OCI-LY7 (cell line): Measurements from ENCODE around the gene PTPRU. TPM values are rescaled to one million over a fixed set of nuclear protein-coding genes. Genes with fewer than 3 reads are reported as not detected.
"Not testable (repeated sequence)": the region's sequence is repeated elsewhere in the genome, so short reads cannot be mapped to it uniquely, and the experiment has no call there.

Experiments
- BruUV-seq: library from RNA; stranded (reverse); fragments of 400-500 nt; replicated peaks from 2 replicates; lab custom pipeline; 2021; lab: Mats Ljungman, UMichigan
- CTCF ChIA-PET: fragments of 300-600 bp; sonication (Branson Sonifier 250); formaldehyde crosslinking; loops from one replicate; lab custom pipeline; 2022; ENCODE audit warnings: antibody characterized with exemption; ENCODE audit not compliant: unreplicated experiment; lab: Charles Lee
- POLR2A ChIA-PET: fragments of 300-600 bp; sonication (Branson Sonifier 250); formaldehyde crosslinking; loops from one replicate; lab custom pipeline; 2022; ENCODE audit warnings: antibody characterized with exemption; lab: Charles Lee
- DNase-seq: peaks from one replicate; pipeline ENCODE4 v3.0.0-alpha.2; 2015; ENCODE audit warnings: low spot score
- H2AFZ ChIP-seq: fragments of 200-600 bp; sonication (generic), shearing (Covaris generic); 2 replicates; pipeline ENCODE4 v1.6.1; 2014; ENCODE audit warnings: mild to moderate bottlenecking, antibody characterized with exemption, low read length, moderate library complexity
- H3K27ac ChIP-seq: fragments of 200-600 bp; sonication (generic); 2 replicates; pipeline ENCODE4 v1.5.1; 2014; ENCODE audit warnings: mixed run types, low read depth, mild to moderate bottlenecking, moderate library complexity, low read length, inconsistent platforms; ENCODE audit not compliant: poor library complexity, severe bottlenecking
- H3K36me3 ChIP-seq: fragments of 200-600 bp; sonication (generic); 2 replicates; pipeline ENCODE4 v1.6.1; 2014; ENCODE audit warnings: mild to moderate bottlenecking, antibody characterized with exemption, low read length, moderate library complexity, mixed read lengths; ENCODE audit not compliant: insufficient read depth
- H3K4me1 ChIP-seq: fragments of 200-600 bp; sonication (generic); 2 replicates; pipeline ENCODE4 v1.5.1; 2014; ENCODE audit warnings: mild to moderate bottlenecking, low read length; ENCODE audit not compliant: insufficient read depth, poor library complexity, severe bottlenecking
- H3K4me2 ChIP-seq: fragments of 200-600 bp; sonication (generic); 2 replicates; pipeline ENCODE4 v1.6.1; 2014; ENCODE audit warnings: mild to moderate bottlenecking, low read length
- H3K4me3 ChIP-seq: fragments of 200-600 bp; sonication (generic); 2 replicates; pipeline ENCODE4 v1.5.1; 2014; ENCODE audit warnings: mild to moderate bottlenecking, low read depth, low read length; ENCODE audit not compliant: poor library complexity, severe bottlenecking
- H3K79me2 ChIP-seq: fragments of 200-600 bp; sonication (generic); 2 replicates; pipeline ENCODE4 v1.6.1; 2016; ENCODE audit warnings: low read depth, mild to moderate bottlenecking, low read length, moderate library complexity, mixed read lengths; ENCODE audit not compliant: insufficient read depth
- H3K9me2 ChIP-seq: fragments of 200-600 bp; sonication (generic); 2 replicates; pipeline ENCODE4 v1.6.1; 2016; ENCODE audit warnings: mild to moderate bottlenecking, low read length, mixed read lengths; ENCODE audit not compliant: insufficient read depth
- H3K9me3 ChIP-seq: fragments of 200-600 bp; sonication (generic); 2 replicates; pipeline ENCODE4 v1.6.1; 2014; ENCODE audit warnings: mild to moderate bottlenecking, mixed run types, low read length, mixed read lengths
- H4K20me1 ChIP-seq: fragments of 200-600 bp; sonication (generic); 2 replicates; pipeline ENCODE4 v1.6.1; 2014; ENCODE audit warnings: mild to moderate bottlenecking, antibody characterized with exemption, low read length, moderate library complexity, mixed read lengths; ENCODE audit not compliant: insufficient read depth
- EZH2phosphoT487 ChIP-seq: fragments of 200-600 bp; sonication (generic); IDR thresholded peaks from 2 replicates; pipeline ENCODE4 v1.6.1; 2018; ENCODE audit warnings: low read depth, borderline replicate concordance, mild to moderate bottlenecking, mixed run types, antibody characterized with exemption, low read length, moderate library complexity, mixed read lengths
- intact Hi-C: fragments of 100-400 bp; cut with micrococcal nuclease; formaldehyde crosslinking; loops from one replicate; pipeline ENCODE4 v1.10.0; 2022; ENCODE audit not compliant: unreplicated experiment
- total RNA-seq, 2 experiments: library from RNA; depleted of rRNA in 1 of 2; stranded (reverse); fragments of >200 nt in 1 of 2; shearing (Covaris generic) in 1 of 2; gene quantifications; 2 replicates each; pipeline ENCODE4 v1.2.3, GENCODE V29; 2014 to 2022
- TF ChIP-seq, protein P1 (sequence below): fragments of 200-600 bp; sonication (generic); conservative IDR thresholded peaks from 2 replicates; pipeline ENCODE4 v1.5.1; 2014; ENCODE audit warnings: mild to moderate bottlenecking, antibody characterized with exemption, low read length, moderate library complexity, mixed read lengths

PTPRU gene
- total RNA-seq, 2 experiments from 2014 or later = 2.5 to 4.6 TPM

DNA sequence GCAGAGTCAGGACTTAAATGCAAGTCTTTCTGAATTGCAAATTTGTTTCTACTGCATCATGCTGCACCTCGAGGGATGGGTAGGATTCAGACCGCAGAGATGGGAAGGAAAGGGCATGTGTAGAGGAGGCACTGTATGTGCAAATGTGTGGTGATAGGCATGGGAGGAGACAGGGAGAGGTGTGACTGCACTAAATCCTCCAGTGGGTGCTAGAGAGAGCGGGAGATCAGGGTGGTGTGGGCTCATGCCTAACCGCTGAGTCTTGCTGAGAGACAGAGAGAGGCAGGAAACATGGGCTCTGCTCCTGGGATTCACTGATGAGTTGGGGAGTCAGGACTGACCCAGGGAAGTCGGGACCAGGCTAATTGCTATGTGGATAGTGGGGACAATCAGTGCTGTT lies 61.1 kb downstream of the PTPRU start:
- no peaks in the 10 kb centered on the region for H3K9me3 ChIP-seq
- H3K4me2 ChIP-seq = no peak overlapping the region
- ChIA-PET CTCF (no interaction called here), POLR2A (no interaction called here)
- no peaks in the 10 kb centered on the region for H3K9me2 ChIP-seq
- H3K4me1 ChIP-seq = no peaks in the 10 kb centered on the region
- H3K4me3 ChIP-seq = no peak overlapping the region
- H4K20me1 ChIP-seq = no peaks in the 10 kb centered on the region
- no peak overlapping the region for H3K27ac ChIP-seq
- TF ChIP-seq, protein P1, sequence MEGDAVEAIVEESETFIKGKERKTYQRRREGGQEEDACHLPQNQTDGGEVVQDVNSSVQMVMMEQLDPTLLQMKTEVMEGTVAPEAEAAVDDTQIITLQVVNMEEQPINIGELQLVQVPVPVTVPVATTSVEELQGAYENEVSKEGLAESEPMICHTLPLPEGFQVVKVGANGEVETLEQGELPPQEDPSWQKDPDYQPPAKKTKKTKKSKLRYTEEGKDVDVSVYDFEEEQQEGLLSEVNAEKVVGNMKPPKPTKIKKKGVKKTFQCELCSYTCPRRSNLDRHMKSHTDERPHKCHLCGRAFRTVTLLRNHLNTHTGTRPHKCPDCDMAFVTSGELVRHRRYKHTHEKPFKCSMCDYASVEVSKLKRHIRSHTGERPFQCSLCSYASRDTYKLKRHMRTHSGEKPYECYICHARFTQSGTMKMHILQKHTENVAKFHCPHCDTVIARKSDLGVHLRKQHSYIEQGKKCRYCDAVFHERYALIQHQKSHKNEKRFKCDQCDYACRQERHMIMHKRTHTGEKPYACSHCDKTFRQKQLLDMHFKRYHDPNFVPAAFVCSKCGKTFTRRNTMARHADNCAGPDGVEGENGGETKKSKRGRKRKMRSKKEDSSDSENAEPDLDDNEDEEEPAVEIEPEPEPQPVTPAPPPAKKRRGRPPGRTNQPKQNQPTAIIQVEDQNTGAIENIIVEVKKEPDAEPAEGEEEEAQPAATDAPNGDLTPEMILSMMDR = no peak
- no peak for TF ChIP-seq EZH2phosphoT487
- DNase-seq = no peak
- intact Hi-C loops = no loop called here
- no TSS peak for BruUV-seq
- H3K36me3 ChIP-seq = no peaks in the 10 kb centered on the region
- H3K79me2 ChIP-seq = no peaks in the 10 kb centered on the region
- no peak overlapping the region for H2AFZ ChIP-seq

DNA sequence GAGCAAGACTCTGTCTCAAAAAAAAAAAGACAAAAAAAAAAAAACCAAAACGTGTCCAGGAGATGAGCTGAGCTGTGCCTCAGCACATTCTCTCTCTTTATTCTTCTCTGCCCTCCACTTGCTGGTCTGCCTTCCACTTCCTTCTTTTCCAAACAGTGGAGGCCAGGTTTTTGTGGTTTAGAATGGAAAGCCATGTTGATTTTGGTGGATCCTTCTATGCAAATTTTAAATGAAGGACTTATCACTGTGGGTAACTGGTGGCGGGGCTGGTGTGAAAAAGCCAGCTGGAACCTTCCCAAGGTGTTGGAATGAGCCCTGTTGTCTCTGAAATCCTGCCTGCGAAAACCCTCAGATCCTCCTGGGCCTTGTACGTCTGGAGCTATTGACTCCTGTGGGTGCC lies 61.9 kb downstream of the PTPRU start:
- no peaks in the 10 kb centered on the region for H3K79me2 ChIP-seq
- H3K4me1 ChIP-seq = no peaks in the 10 kb centered on the region
- no peak overlapping the region for H3K4me3 ChIP-seq
- no peaks in the 10 kb centered on the region for H3K9me2 ChIP-seq
- H4K20me1 ChIP-seq = no peaks in the 10 kb centered on the region
- CTCF ChIA-PET = no interaction called here
- no peaks in the 10 kb centered on the region for H3K36me3 ChIP-seq
- POLR2A ChIA-PET = no interaction called here
- no peak for DNase-seq
- H2AFZ ChIP-seq = no peak overlapping the region
- TF ChIP-seq, protein P1 = no peak
- no peak for TF ChIP-seq EZH2phosphoT487
- intact Hi-C loops = no loop called here
- BruUV-seq = no TSS peak
- H3K27ac ChIP-seq = no peak overlapping the region
- no peaks in the 10 kb centered on the region for H3K9me3 ChIP-seq
- H3K4me2 ChIP-seq = no peak overlapping the region

DNA sequence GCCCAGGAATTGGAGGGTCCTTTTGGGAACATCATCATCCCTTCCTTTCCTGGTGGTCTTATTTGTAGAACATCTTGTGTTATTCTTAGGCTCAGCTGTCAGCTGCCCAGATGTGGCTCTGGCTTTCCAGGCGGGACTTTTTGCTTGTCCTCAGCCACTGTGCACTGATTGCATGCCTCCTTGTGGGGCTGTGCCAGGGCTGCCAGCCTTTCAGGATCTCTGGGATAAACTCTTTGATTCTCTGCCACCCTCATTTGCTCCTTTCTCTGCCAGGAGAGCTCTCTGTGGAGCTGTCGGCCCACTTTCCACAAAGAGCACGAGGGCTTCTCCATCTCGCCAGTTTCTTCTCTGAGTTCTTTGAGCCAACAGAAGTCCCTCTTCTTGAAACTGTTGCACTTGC lies 63.1 kb downstream of the PTPRU start:
- Histone ChIP-seq H3K36me3 (no peaks in the 10 kb centered on the region), H3K9me3 (no peaks in the 10 kb centered on the region)
- DNase-seq = no peak

DNA sequence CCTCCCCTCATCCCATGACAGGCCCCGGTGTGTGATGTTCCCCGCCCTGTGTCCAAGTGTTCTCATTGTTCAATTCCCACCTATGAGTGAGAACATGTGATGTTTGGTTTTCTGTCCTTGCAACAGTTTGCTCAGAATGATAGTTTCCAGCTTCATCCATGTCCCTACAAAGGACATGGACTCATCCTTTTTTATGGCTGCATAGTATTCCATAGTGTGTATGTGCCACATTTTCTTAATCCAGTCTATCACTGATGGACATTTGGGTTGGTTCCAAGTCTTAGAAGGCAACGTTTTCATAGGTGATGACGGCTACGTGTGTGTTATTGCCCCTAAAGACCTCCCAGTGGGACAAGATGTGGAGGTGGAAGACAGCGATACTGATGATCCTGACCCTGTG lies 65.4 kb downstream of the PTPRU start:
- BruUV-seq, H3K9me2 ChIP-seq, H3K27ac ChIP-seq, DNase-seq, H3K4me3 ChIP-seq, H3K4me2 ChIP-seq, H3K36me3 ChIP-seq, CTCF ChIA-PET, intact Hi-C loops, H3K9me3 ChIP-seq, H3K79me2 ChIP-seq, H3K4me1 ChIP-seq, H2AFZ ChIP-seq, H4K20me1 ChIP-seq: not testable (repeated sequence)
- POLR2A ChIA-PET = interaction anchor here (0.6 kb wide), 1 partner anchor 71 kb away, joined by 3 read pairs; the partner anchor contains the start of gene MECR

More for the DNA sequence above, 63.1 kb downstream of the PTPRU start:
- Histone ChIP-seq H3K4me1 (no peaks in the 10 kb centered on the region), H2AFZ (no peak overlapping the region), H4K20me1 (no peaks in the 10 kb centered on the region), H3K27ac (no peak overlapping the region), H3K4me2 (no peak overlapping the region), H3K9me2 (no peaks in the 10 kb centered on the region), H3K79me2 (no peaks in the 10 kb centered on the region), H3K4me3 (no peak overlapping the region)
- intact Hi-C loops = no loop called here
- BruUV-seq = no TSS peak
- ChIA-PET POLR2A (no interaction called here), CTCF (no interaction called here)
- TF ChIP-seq EZH2phosphoT487 = no peak
